ENCODE measurements around the gene FBN2.
"Not testable (repeated sequence)": the region's sequence is repeated elsewhere in the genome, so short reads cannot be mapped to it uniquely, and the experiment has no call there.

The FBN2 gene

GRCh38 chr5:128506643-128507042 is 31.4 kb downstream of the FBN2 start:
- no peak overlapping the region for H3K27ac ChIP-seq (ENCODE audit: poor library complexity, severe bottlenecking)
- peaks cover 82% of the 10 kb centered on the region for H3K36me3 ChIP-seq (ENCODE audit: low read depth)
- ATAC-seq (ENCODE audit: low read depth) (no peak), DNase-seq (ENCODE audit: low spot score) (no peak)
- H3K27me3 ChIP-seq (ENCODE audit: insufficient read depth, poor library complexity, severe bottlenecking): no peaks in the 10 kb centered on the region
- H3K9me3 ChIP-seq (ENCODE audit: severe bottlenecking): peaks cover 14% of the 10 kb centered on the region
- no peak for TF ChIP-seq CTCF (IDR thresholded peaks at IDR 0.05; ENCODE audit: poor library complexity, severe bottlenecking)
- H3K4me1 ChIP-seq (ENCODE audit: insufficient read depth, poor library complexity, severe bottlenecking): no peaks in the 10 kb centered on the region
- H3K4me3 ChIP-seq (ENCODE audit: severe bottlenecking): no peak overlapping the region

GRCh38 chr5:128503727-128504126 is 34.3 kb downstream of the FBN2 start:
- Histone ChIP-seq H3K36me3 (ENCODE audit: low read depth) (peaks cover 65% of the 10 kb centered on the region), H3K9me3 (ENCODE audit: severe bottlenecking) (peaks cover 14% of the 10 kb centered on the region)
- not testable (repeated sequence) for ATAC-seq (ENCODE audit: low read depth); DNase-seq (ENCODE audit: low spot score); H3K27ac ChIP-seq (ENCODE audit: poor library complexity, severe bottlenecking); H3K4me1 ChIP-seq (ENCODE audit: insufficient read depth, poor library complexity, severe bottlenecking); H3K4me3 ChIP-seq (ENCODE audit: severe bottlenecking); H3K27me3 ChIP-seq (ENCODE audit: insufficient read depth, poor library complexity, severe bottlenecking)

DNA sequence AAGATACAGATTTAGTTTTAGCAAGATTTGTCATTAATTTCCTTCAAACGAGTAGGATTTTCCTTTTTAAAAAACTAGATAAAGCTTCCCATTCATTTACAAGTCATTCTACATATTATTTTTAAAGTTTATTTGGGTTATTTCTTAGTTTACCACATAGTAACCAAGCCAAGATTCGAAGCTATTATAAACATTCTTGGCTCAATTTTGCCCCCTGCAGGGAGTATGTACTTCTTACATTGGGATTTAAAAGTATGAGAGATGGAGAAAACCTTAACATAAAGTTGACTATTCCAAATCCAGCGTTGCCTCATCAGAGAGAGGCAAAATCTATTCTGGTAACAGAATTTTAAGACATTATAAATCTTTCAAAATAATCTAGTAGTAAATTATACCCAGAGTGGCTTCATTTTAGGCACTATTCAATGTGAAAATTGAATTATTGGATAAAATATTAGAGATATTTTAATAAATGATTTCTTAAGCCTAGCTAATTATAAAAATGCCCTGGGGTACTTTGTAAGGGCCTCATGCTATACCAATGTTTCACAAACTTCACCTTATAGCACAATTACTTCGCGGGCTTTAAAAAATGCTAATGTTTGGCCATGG is 39.1 kb downstream of the FBN2 start:
- peak; percentile 65 for TF ChIP-seq CTCF (IDR thresholded peaks at IDR 0.05; ENCODE audit: poor library complexity, severe bottlenecking)
- DNase-seq (ENCODE audit: low spot score) (no peak), ATAC-seq (ENCODE audit: low read depth) (no peak)

GRCh38 chr5:128494516-128494915 is 43.5 kb downstream of the FBN2 start:
- H3K4me3 ChIP-seq (ENCODE audit: severe bottlenecking): no peak overlapping the region
- no peak overlapping the region for H3K27ac ChIP-seq (ENCODE audit: poor library complexity, severe bottlenecking)
- no peaks in the 10 kb centered on the region for H3K27me3 ChIP-seq (ENCODE audit: insufficient read depth, poor library complexity, severe bottlenecking)
- no peaks in the 10 kb centered on the region for H3K9me3 ChIP-seq (ENCODE audit: severe bottlenecking)
- no peak for DNase-seq (ENCODE audit: low spot score)
- peak; percentile 54 for TF ChIP-seq CTCF (IDR thresholded peaks at IDR 0.05; ENCODE audit: poor library complexity, severe bottlenecking)
- peaks cover 39% of the 10 kb centered on the region for H3K36me3 ChIP-seq (ENCODE audit: low read depth)
- H3K4me1 ChIP-seq (ENCODE audit: insufficient read depth, poor library complexity, severe bottlenecking): no peaks in the 10 kb centered on the region
- ATAC-seq (ENCODE audit: low read depth): no peak

More for the DNA sequence above, 39.1 kb downstream of the FBN2 start:
- Histone ChIP-seq H3K27me3 (ENCODE audit: insufficient read depth, poor library complexity, severe bottlenecking) (no peaks in the 10 kb centered on the region), H3K4me1 (ENCODE audit: insufficient read depth, poor library complexity, severe bottlenecking) (no peaks in the 10 kb centered on the region), H3K36me3 (ENCODE audit: low read depth) (peaks cover 42% of the 10 kb centered on the region), H3K9me3 (ENCODE audit: severe bottlenecking) (peaks cover 7% of the 10 kb centered on the region), H3K4me3 (ENCODE audit: severe bottlenecking) (no peak overlapping the region), H3K27ac (ENCODE audit: poor library complexity, severe bottlenecking) (no peak overlapping the region)

GRCh38 chr5:128493657-128494329 is 44.3 kb downstream of the FBN2 start:
- Histone ChIP-seq H3K9me3 (ENCODE audit: severe bottlenecking) (no peaks in the 10 kb centered on the region), H3K4me3 (ENCODE audit: severe bottlenecking) (no peak overlapping the region), H3K27ac (ENCODE audit: poor library complexity, severe bottlenecking) (no peak overlapping the region), H3K4me1 (ENCODE audit: insufficient read depth, poor library complexity, severe bottlenecking) (no peaks in the 10 kb centered on the region), H3K27me3 (ENCODE audit: insufficient read depth, poor library complexity, severe bottlenecking) (no peaks in the 10 kb centered on the region), H3K36me3 (ENCODE audit: low read depth) (peaks cover 46% of the 10 kb centered on the region)
- no peak for DNase-seq (ENCODE audit: low spot score)
- no peak for TF ChIP-seq CTCF (IDR thresholded peaks at IDR 0.05; ENCODE audit: poor library complexity, severe bottlenecking)
- no peak for ATAC-seq (ENCODE audit: low read depth)
